SKM-1 (cell line): ENCODE measurements around the gene ASGR2.
"Not testable (repeated sequence)": the region's sequence is repeated elsewhere in the genome, so short reads cannot be mapped to it uniquely, and the experiment has no call there.

Source experiments
- DNase-seq: peaks from one replicate; lab custom pipeline; 2025; ENCODE audit not compliant: unreplicated experiment; lab: John Stamatoyannopoulos, UW

ASGR2 gene

GRCh38 chr17:7114241-7114874 lies at the start of gene ASGR2:
TSS of gene ASGR2 (minus strand) at chr17:7114822. CDS start at chr17:7114240, 582 bp downstream.
- no peak for DNase-seq

- DNase-seq, result not testable (repeated sequence)
Observed at GRCh38 chr17:7159571-7159970, 44.9 kb upstream of the ASGR2 start.

- not testable (repeated sequence) for DNase-seq
Observed at GRCh38 chr17:7158424-7158823, 43.8 kb upstream of the ASGR2 start.

GRCh38 chr17:7156342-7156940 lies 41.8 kb upstream of the ASGR2 start:
- DNase-seq, result no peak

- no peak for DNase-seq
Observed at GRCh38 chr17:7147772-7148171, 33.1 kb upstream of the ASGR2 start.

GRCh38 chr17:7146115-7146514 lies 31.5 kb upstream of the ASGR2 start:
- no peak for DNase-seq

GRCh38 chr17:7144213-7144612 lies 29.6 kb upstream of the ASGR2 start:
- DNase-seq, result no peak

GRCh38 chr17:7141824-7142223 lies 27.2 kb upstream of the ASGR2 start:
- no peak for DNase-seq

GRCh38 chr17:7139400-7139799 lies 24.8 kb upstream of the ASGR2 start:
- DNase-seq, result no peak

GRCh38 chr17:7138800-7139381 lies 24.3 kb upstream of the ASGR2 start:
- no peak for DNase-seq

- no peak for DNase-seq
Observed at GRCh38 chr17:7137171-7137943, 22.7 kb upstream of the ASGR2 start.

- DNase-seq, result peak; percentile 13
Observed at GRCh38 chr17:7136266-7136877, 21.8 kb upstream of the ASGR2 start.

GRCh38 chr17:7133916-7134315 lies 19.3 kb upstream of the ASGR2 start:
- DNase-seq, result no peak

- DNase-seq, result no peak
Observed at GRCh38 chr17:7133424-7133823, 18.8 kb upstream of the ASGR2 start.

GRCh38 chr17:7132511-7133094 lies 18.0 kb upstream of the ASGR2 start:
- DNase-seq, result no peak

- DNase-seq, result no peak
Observed at GRCh38 chr17:7131423-7131791, 16.8 kb upstream of the ASGR2 start.

- DNase-seq, result no peak
Observed at GRCh38 chr17:7130621-7131422, 16.2 kb upstream of the ASGR2 start.

GRCh38 chr17:7129311-7129710 lies 14.7 kb upstream of the ASGR2 start:
- no peak for DNase-seq

- DNase-seq, result no peak
Observed at GRCh38 chr17:7128160-7128559, 13.5 kb upstream of the ASGR2 start.

- not testable (repeated sequence) for DNase-seq
Observed at GRCh38 chr17:7127501-7127900, 12.9 kb upstream of the ASGR2 start.
